WTC11 (cell line): ENCODE measurements around the gene PPP1R16B.

Source experiments
- ATF3 ChIP-seq: sonication (generic); formaldehyde crosslinking; conservative IDR thresholded peaks from 2 replicates; pipeline ENCODE4 v1.8.1; 2022; ENCODE audit warnings: mild to moderate bottlenecking, missing genetic modification reagents
- CTCF ChIP-seq: fragments of 200-600 bp; IDR thresholded peaks from 2 replicates; pipeline ENCODE4 v1.8.0; 2022; ENCODE audit warnings: antibody characterized with exemption
- ESRRA ChIP-seq: sonication (generic); formaldehyde crosslinking; IDR thresholded peaks from 2 replicates; pipeline ENCODE4 v1.8.1; 2022; ENCODE audit warnings: mild to moderate bottlenecking, missing genetic modification reagents, borderline replicate concordance
- FOXP4 ChIP-seq: sonication (generic); formaldehyde crosslinking; IDR thresholded peaks from 2 replicates; pipeline ENCODE4 v1.8.0; 2022; ENCODE audit warnings: mild to moderate bottlenecking, missing genetic modification reagents
- IRF2 ChIP-seq: sonication (generic); formaldehyde crosslinking; IDR thresholded peaks from 2 replicates; pipeline ENCODE4 v1.8.0; 2022; ENCODE audit warnings: low read depth, missing genetic modification reagents, borderline replicate concordance
- ZNF138 ChIP-seq: sonication (generic); formaldehyde crosslinking; conservative IDR thresholded peaks from 2 replicates; pipeline ENCODE4 v1.8.1; 2022; ENCODE audit warnings: mild to moderate bottlenecking, moderate library complexity, missing genetic modification reagents
- ZNF219 ChIP-seq: sonication (generic); formaldehyde crosslinking; IDR thresholded peaks from 2 replicates; pipeline ENCODE4 v1.8.0; 2023; ENCODE audit warnings: missing genetic modification reagents, mild to moderate bottlenecking, borderline replicate concordance
- ZNF416 ChIP-seq: fragments of 250-450 bp; sonication (Bioruptor Pico); IDR thresholded peaks from 2 replicates; pipeline ENCODE4 v1.9.0; 2021; ENCODE audit warnings: mild to moderate bottlenecking, inconsistent platforms
- TF ChIP-seq, protein P1 (sequence below): sonication (generic); formaldehyde crosslinking; IDR thresholded peaks from 2 replicates; pipeline ENCODE4 v1.8.0; 2022; ENCODE audit warnings: mild to moderate bottlenecking, missing genetic modification reagents
- TF ChIP-seq, protein P2 (sequence below): sonication (generic); formaldehyde crosslinking; IDR thresholded peaks from 2 replicates; pipeline ENCODE4 v1.8.0; 2023; ENCODE audit warnings: missing genetic modification reagents
- TF ChIP-seq, protein P3 (sequence below): sonication (generic); formaldehyde crosslinking; conservative IDR thresholded peaks from 2 replicates; pipeline ENCODE4 v1.8.1; 2023; ENCODE audit warnings: mild to moderate bottlenecking, low read depth, missing genetic modification reagents, moderate library complexity

DNA sequence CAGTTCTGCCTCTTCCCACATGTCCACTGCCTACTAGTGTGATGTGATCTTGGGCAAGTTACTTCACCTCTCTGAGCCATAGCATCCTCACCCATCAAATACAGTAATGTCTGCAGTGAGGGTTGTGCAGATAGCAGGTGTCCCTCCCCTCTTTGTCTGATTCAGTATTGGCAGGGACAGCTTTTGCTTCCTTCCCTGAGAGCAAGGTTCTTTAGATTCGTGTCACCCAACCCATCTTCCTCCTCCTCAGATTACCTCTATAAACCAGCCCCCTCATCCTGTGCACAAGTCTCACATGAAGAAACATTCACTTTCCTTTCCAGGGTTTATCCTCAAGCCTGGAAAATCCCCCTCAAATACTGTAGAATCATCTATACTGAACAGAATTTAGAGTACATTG, 41.9 kb upstream of the PPP1R16B start:
- TF ChIP-seq ESRRA (CRISPR knock-in tag) (no peak), IRF2 (CRISPR knock-in tag) (no peak), CTCF (no peak), ZNF138 (CRISPR knock-in tag) (no peak), ZNF219 (CRISPR knock-in tag) (no peak), FOXP4 (no peak), ATF3 (no peak), ZNF416 (CRISPR knock-in tag) (no peak)
- TF ChIP-seq, protein P1, sequence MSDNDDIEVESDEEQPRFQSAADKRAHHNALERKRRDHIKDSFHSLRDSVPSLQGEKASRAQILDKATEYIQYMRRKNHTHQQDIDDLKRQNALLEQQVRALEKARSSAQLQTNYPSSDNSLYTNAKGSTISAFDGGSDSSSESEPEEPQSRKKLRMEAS (CRISPR knock-in tag): no peak
- TF ChIP-seq, protein P2, sequence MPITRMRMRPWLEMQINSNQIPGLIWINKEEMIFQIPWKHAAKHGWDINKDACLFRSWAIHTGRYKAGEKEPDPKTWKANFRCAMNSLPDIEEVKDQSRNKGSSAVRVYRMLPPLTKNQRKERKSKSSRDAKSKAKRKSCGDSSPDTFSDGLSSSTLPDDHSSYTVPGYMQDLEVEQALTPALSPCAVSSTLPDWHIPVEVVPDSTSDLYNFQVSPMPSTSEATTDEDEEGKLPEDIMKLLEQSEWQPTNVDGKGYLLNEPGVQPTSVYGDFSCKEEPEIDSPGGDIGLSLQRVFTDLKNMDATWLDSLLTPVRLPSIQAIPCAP: no peak
- TF ChIP-seq, protein P3, sequence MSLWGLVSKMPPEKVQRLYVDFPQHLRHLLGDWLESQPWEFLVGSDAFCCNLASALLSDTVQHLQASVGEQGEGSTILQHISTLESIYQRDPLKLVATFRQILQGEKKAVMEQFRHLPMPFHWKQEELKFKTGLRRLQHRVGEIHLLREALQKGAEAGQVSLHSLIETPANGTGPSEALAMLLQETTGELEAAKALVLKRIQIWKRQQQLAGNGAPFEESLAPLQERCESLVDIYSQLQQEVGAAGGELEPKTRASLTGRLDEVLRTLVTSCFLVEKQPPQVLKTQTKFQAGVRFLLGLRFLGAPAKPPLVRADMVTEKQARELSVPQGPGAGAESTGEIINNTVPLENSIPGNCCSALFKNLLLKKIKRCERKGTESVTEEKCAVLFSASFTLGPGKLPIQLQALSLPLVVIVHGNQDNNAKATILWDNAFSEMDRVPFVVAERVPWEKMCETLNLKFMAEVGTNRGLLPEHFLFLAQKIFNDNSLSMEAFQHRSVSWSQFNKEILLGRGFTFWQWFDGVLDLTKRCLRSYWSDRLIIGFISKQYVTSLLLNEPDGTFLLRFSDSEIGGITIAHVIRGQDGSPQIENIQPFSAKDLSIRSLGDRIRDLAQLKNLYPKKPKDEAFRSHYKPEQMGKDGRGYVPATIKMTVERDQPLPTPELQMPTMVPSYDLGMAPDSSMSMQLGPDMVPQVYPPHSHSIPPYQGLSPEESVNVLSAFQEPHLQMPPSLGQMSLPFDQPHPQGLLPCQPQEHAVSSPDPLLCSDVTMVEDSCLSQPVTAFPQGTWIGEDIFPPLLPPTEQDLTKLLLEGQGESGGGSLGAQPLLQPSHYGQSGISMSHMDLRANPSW (CRISPR knock-in tag): no peak
